ENCODE data around the gene AFF1.
"Not testable (repeated sequence)": the region's sequence is repeated elsewhere in the genome, so short reads cannot be mapped to it uniquely, and the experiment has no call there.

Gene AFF1

GRCh38 chr4:87076690-87077358 is 142.0 kb downstream of the AFF1 start:
- DNase-seq (ENCODE audit: low read depth in 2 of 2, low spot score in 1 of 2), result no peak

GRCh38 chr4:87077914-87078585 is 143.2 kb downstream of the AFF1 start:
- DNase-seq (ENCODE audit: low read depth in 2 of 2, low spot score in 1 of 2), result no peak

GRCh38 chr4:87078987-87079486 is 144.2 kb downstream of the AFF1 start:
- DNase-seq (ENCODE audit: low read depth in 2 of 2, low spot score in 1 of 2), result no peak

DNA sequence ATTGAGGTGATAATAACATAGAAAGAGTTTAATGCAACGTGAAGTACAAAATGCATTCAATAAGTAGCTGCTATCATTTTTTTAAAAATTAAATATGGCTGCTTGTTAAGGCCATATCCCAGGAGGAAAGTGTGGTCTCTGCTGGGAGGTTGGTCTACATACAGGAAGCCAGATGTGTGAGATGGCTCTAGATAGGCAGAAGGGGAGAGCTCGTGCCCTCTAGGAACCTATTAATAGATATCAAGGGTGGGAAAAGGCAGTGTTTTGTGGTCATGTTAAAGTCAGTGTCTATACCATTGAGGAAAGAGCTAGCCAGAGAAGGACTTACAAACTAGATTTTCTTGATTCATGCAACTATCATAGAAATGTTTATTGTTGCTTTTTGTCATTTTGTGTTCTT is 145.2 kb downstream of the AFF1 start:
- DNase-seq (ENCODE audit: low read depth in 2 of 2, low spot score in 1 of 2), result no peak

DNA sequence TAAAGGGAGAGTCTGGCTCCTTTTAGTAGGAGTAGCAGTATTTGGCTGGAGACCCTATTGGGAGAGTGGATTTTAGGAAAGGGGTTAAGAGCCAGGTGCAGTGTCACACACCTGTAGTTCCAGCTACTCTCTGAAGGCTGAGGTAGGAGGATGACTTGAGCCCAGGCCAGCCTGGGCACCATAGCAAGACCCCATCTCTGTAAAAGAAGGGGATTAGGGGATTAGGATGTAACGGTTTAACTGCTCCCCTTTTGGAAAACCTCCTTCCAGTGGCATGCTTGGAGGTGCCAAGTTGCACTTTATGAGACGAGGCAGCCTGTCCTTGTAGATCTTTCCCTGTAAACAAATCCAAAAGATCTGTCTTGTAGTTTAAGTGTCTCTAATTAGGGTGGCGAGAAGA is 145.7 kb downstream of the AFF1 start:
- no peak for DNase-seq (ENCODE audit: low read depth in 2 of 2, low spot score in 1 of 2)

- DNase-seq (ENCODE audit: low read depth in 2 of 2, low spot score in 1 of 2), result no peak
These were observed 147.0 kb downstream of the AFF1 start for GRCh38 chr4:87081826-87082225.

DNA sequence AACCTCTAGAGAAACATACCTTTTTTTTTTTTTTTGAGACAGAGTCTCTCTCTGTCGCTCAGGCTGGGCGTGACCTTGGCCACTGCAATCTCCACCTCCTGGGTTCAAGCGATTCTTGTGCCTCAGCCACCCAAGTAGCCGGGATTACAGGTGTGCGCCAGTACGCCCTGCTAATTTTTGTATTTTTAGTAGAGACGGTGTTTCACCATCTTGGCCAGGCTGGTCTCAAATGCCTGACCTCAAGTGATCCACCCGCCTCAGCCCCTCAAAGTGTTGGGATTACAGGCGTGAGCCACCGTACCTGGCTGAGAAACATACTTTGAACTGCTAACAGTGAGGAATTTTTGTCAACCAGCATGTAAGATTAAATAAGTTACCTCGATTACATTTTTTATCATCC is 150.9 kb downstream of the AFF1 start:
- not testable (repeated sequence) for DNase-seq (ENCODE audit: low read depth in 2 of 2, low spot score in 1 of 2)

GRCh38 chr4:87086143-87086805 is 151.5 kb downstream of the AFF1 start:
- no peak for DNase-seq (ENCODE audit: low read depth in 2 of 2, low spot score in 1 of 2)

GRCh38 chr4:87087015-87087414 is 152.2 kb downstream of the AFF1 start:
- DNase-seq (ENCODE audit: low read depth in 2 of 2, low spot score in 1 of 2), result no peak

- DNase-seq (ENCODE audit: low read depth in 2 of 2, low spot score in 1 of 2), result no peak
These were observed 152.6 kb downstream of the AFF1 start for GRCh38 chr4:87087420-87087819.

DNA sequence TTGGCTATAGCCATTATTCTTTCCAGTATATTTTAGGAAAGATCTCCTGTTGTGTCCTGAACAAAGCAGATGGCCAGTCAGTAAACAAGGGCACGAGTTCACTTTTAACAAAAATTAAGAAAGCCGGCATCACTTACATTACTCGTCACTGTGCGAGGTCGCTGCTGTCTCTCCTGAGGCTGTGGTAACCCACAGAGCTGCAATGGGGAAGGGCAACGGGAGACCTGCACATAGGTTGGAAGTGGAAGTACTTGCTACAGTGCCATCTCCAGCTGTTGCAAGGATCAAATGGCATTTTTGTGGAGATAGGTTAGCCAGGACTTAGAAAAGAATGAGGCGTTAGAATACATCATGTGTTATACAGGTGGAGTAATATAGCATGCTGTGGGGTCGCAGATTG is 153.4 kb downstream of the AFF1 start:
- DNase-seq (ENCODE audit: low read depth in 2 of 2, low spot score in 1 of 2), result no peak

DNA sequence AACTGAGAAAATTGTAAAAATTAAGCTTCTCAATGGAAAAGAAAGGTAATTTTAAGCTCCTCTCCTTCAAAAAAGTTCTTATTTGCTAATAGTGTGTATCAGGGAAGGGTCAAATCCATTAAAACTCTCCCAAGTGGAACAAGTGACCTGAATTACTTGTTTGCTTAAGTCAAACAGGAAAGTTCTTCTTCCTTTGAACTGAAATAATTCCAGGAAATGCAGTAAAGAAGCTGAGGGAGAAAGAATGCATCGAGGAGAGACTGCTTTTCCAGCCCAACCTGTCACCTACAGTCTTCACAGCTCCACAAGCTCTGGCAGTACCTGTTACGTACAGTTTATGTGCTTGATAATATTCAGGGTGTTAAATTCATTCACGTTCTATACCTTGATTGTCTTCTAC is 154.6 kb downstream of the AFF1 start:
- DNase-seq (ENCODE audit: low read depth in 2 of 2, low spot score in 1 of 2), result no peak

- DNase-seq (ENCODE audit: low read depth in 2 of 2, low spot score in 1 of 2), result no peak
These were observed 155.5 kb downstream of the AFF1 start for GRCh38 chr4:87090305-87090704.

- no peak for DNase-seq (ENCODE audit: low read depth in 2 of 2, low spot score in 1 of 2)
These were observed 157.8 kb downstream of the AFF1 start for GRCh38 chr4:87092389-87093141.

GRCh38 chr4:87093443-87094123 is 158.8 kb downstream of the AFF1 start:
- DNase-seq (ENCODE audit: low read depth in 2 of 2, low spot score in 1 of 2), result no peak

DNA sequence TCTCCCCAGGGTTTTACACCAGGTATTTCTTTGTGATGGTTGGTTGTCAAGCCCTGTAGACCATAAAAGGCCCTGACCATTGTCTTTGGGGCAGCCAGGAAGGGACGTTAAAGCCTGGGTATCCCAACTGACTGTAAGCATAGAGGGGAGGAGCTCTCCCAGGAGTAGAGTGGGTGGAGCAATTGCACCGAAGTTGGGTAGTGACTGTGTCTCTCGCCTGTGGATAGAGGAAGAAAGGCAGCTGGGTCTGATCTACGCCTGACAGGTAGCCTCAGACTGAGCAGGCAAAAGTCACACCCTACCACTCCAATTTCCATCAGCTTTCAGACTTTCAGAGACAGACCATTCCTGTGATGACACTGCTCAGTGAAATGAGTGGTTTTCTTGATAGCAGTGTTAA is 162.3 kb downstream of the AFF1 start:
- no peak for DNase-seq (ENCODE audit: low read depth in 2 of 2, low spot score in 1 of 2)

DNA sequence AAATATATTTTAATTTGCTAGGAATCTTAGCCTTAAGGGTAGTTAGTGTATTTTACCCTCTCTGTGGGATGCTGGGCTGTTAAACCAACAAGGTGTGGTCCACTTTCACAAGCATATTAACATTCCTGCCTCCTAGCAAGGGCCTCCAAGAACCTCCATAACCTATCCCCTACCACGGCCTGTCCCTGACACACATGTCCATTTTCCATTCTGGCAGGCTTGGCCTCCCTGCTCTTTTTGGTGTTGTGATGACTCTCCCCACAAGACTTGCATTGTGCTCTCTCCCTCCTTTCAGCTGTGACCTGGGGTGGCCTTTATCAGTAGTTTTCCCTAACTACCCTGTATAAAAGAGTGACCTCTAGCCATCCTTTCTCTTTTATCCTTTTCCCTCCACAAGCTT is 165.4 kb downstream of the AFF1 start:
- DNase-seq (ENCODE audit: low read depth in 2 of 2, low spot score in 1 of 2), result no peak

- no peak for DNase-seq (ENCODE audit: low read depth in 2 of 2, low spot score in 1 of 2)
These were observed 166.9 kb downstream of the AFF1 start for GRCh38 chr4:87101543-87102199.

DNA sequence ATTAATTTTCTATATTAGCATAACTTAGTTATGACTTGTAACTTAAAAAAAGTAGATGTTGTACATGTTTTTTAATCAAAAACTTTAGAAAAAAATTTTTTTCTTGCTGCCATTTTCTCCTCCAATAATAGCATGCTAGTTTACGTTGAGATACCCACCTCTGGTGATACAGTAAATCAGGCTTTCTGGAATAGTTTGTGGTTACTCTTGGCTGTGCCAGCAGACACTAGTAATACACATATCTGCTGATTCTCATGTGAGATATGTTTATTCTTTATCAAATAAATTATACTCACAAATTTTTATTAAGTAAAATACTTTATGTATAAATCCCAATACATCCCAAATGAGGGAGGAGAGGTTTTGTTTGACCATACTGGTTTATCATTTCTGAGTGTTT is 168.3 kb downstream of the AFF1 start:
- no peak for DNase-seq (ENCODE audit: low read depth in 2 of 2, low spot score in 1 of 2)

DNA sequence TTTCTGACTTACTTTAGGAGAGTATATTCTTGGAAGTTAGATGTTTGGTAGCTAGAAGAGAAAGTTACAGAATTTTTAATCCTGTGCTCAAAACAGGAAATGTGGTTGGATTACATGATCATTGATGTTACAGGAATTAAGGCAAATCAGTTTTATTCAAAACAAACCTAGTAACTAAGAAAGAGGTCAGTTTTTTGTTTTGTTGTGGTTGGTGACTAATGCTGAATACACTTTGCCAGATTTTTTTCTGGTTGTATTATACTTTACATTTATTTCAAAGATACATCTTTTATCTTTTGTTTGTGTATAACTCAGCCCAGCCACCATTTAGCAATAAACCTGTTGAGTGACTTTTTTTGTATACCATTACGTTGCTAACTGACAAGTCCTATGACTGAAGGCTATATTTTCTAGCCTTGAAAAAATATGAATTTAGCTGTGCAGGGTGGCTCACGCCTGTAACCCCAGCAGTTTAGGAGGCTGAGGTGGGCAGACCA is 168.9 kb downstream of the AFF1 start:
- no peak for DNase-seq (ENCODE audit: low read depth in 2 of 2, low spot score in 1 of 2)
